K562 (cell line): ENCODE measurements around the gene HSPA4L. TPM values are rescaled to one million over a fixed set of nuclear protein-coding genes. Genes with fewer than 3 reads are reported as not detected.

Source experiments
- BCOR ChIP-seq: fragments of 450-650 bp; IDR thresholded peaks from 2 replicates; pipeline ENCODE4 v1.6.1; 2016
- BDP1 ChIP-seq: IDR thresholded peaks from 3 replicates; pipeline ENCODE4 v1.6.1; 2011; ENCODE audit not compliant: insufficient read length, insufficient read depth
- CBFA2T2 ChIP-seq: fragments of 450-650 bp; conservative IDR thresholded peaks from 2 replicates; pipeline ENCODE4 v1.6.1; 2017; ENCODE audit warnings: mild to moderate bottlenecking
- CBFA2T3 ChIP-seq: fragments of 450-650 bp; IDR thresholded peaks from 2 replicates; pipeline ENCODE4 v1.6.1; 2017
- ETV6 ChIP-seq, 3 experiments: fragments of 150-350 bp in 1 of 3; sonication (generic) in 1 of 3; formaldehyde crosslinking in 1 of 3; IDR thresholded peaks; 2 replicates each; pipeline versions ENCODE4 v1.6.1 to v1.8.0; 2014 to 2022; ENCODE audit warnings: borderline replicate concordance in 2 of 3, low read depth in 2 of 3, antibody characterized with exemption in 1 of 3, low read length in 1 of 3, mild to moderate bottlenecking in 1 of 3, missing genetic modification reagents in 1 of 3
- HNRNPK ChIP-seq: fragments of 200-400 bp; formaldehyde crosslinking; IDR thresholded peaks from one replicate; pipeline ENCODE4 v1.6.1; 2018; ENCODE audit warnings: mild to moderate bottlenecking, low read depth, low read length; ENCODE audit not compliant: poor library complexity, severe bottlenecking
- KDM1A ChIP-seq, 2 experiments: fragments of 450-650 bp; IDR thresholded peaks; 2 replicates each; pipeline ENCODE4 v1.6.1; 2016; ENCODE audit warnings: mild to moderate bottlenecking in 2 of 2
- MEIS2 ChIP-seq: fragments of 450-650 bp; IDR thresholded peaks from 2 replicates; pipeline ENCODE4 v1.6.1; 2014; ENCODE audit warnings: mild to moderate bottlenecking; ENCODE audit not compliant: partially characterized antibody
- MXI1 ChIP-seq: IDR thresholded peaks from 2 replicates; pipeline ENCODE4 v1.6.1; 2011; ENCODE audit warnings: low read depth, mild to moderate bottlenecking, improper control_type of control experiment, low read length
- PKNOX1 ChIP-seq: fragments of 450-650 bp; IDR thresholded peaks from 2 replicates; pipeline ENCODE4 v1.6.1; 2016
- POLR2G ChIP-seq: fragments of 200-400 bp; formaldehyde crosslinking; IDR thresholded peaks from 2 replicates; pipeline ENCODE4 v1.6.1; 2017; ENCODE audit warnings: low read depth, mild to moderate bottlenecking, antibody characterized with exemption, low read length, moderate library complexity
- PRPF4 ChIP-seq: fragments of 200-400 bp; formaldehyde crosslinking; IDR thresholded peaks from one replicate; pipeline ENCODE4 v1.6.1; 2017; ENCODE audit warnings: low read length, low read depth, mild to moderate bottlenecking; ENCODE audit not compliant: insufficient read depth, poor library complexity, severe bottlenecking
- RB1 ChIP-seq: fragments of 450-650 bp; IDR thresholded peaks from 2 replicates; pipeline ENCODE4 v1.6.1; 2017; ENCODE audit warnings: low read depth, mild to moderate bottlenecking
- SMARCA4 ChIP-seq: fragments of 450-650 bp; IDR thresholded peaks from 2 replicates; pipeline ENCODE4 v1.6.1; 2016
- TAF7 ChIP-seq: fragments of 450-650 bp; IDR thresholded peaks from 2 replicates; pipeline ENCODE4 v1.6.1; 2016; ENCODE audit warnings: missing genetic modification characterization, missing compliant biosample characterization
- TAL1 ChIP-seq: fragments of 450-650 bp; IDR thresholded peaks from 2 replicates; pipeline ENCODE4 v1.6.1; 2016; ENCODE audit warnings: mild to moderate bottlenecking
- XRCC3 ChIP-seq: fragments of 450-650 bp; IDR thresholded peaks from 2 replicates; pipeline ENCODE4 v1.6.1; 2017; ENCODE audit warnings: mild to moderate bottlenecking, moderate library complexity
- ZNF717 ChIP-seq: fragments of 250-450 bp; sonication (Bioruptor Pico); IDR thresholded peaks from 2 replicates; pipeline ENCODE4 v1.5.0; 2021
- ZNF766 ChIP-seq: fragments of 200-800 bp; sonication (Bioruptor generic); conservative IDR thresholded peaks from 2 replicates; pipeline ENCODE4 v1.6.1; 2016; ENCODE audit warnings: missing genetic modification characterization, missing compliant biosample characterization
- ZNF830 ChIP-seq: fragments of 250-450 bp; sonication (Bioruptor Pico); IDR thresholded peaks from 2 replicates; pipeline ENCODE4 v1.5.0; 2021; ENCODE audit warnings: mild to moderate bottlenecking
- polyA plus RNA-seq, 8 experiments: library from polyadenylated mRNA; depleted of rRNA in 4 of 8; stranded (reverse) in 5 of 8; unstranded in 3 of 8; fragments of >200 nt; fragmentation: Nextera tagmentation in 2 of 8; fragmentation: Illumina TruSeq in 1 of 8; extraction: Ambion mirVana in 2 of 8; extraction: Trizol in 1 of 8; gene quantifications; 2 replicates each; pipeline versions ENCODE4 v1.2.1 to v1.2.3, GENCODE V29; 2011 to 2014; ENCODE audit warnings: inconsistent platforms in 1 of 8, missing spikeins in 1 of 8
- total RNA-seq, 7 experiments: library from RNA; depleted of rRNA in 6 of 7; stranded (reverse); fragments of >200 nt in 6 of 7; fragmentation: Illumina TruSeq in 2 of 7; extraction: Trizol in 2 of 7; gene quantifications; 2 replicates each; pipeline versions ENCODE4 v1.2.1 to v1.2.3, GENCODE V29; 2011 to 2021; ENCODE audit warnings: low replicate concordance in 1 of 7
- TF ChIP-seq, protein P1 (sequence below), 2 experiments: IDR thresholded peaks in 1 of 2; conservative IDR thresholded peaks in 1 of 2; 2 replicates each; pipeline ENCODE4 v1.6.1; 2016; ENCODE audit warnings: low read depth in 2 of 2, mild to moderate bottlenecking in 1 of 2, missing compliant biosample characterization in 1 of 2, missing genetic modification characterization in 1 of 2, moderate library complexity in 1 of 2
- TF ChIP-seq, protein P2 (sequence below): fragments of 250-450 bp; sonication (Bioruptor Pico); IDR thresholded peaks from 2 replicates; pipeline ENCODE4 v1.8.0; 2022; ENCODE audit warnings: inconsistent platforms

Gene HSPA4L
- total and polyA plus RNA-seq, 9 of the 15 experiments (the other 6 are each of a cell fraction or from before 2014, with no cell fraction given), result 12.3 to 37.0 (median 21.7) TPM

GRCh38 chr4:127737295-127737694 lies 44.8 kb upstream of the HSPA4L start (continued):
- peak; percentile 98 for TF ChIP-seq MEIS2
- peak; percentile 87 for TF ChIP-seq PKNOX1
- no peak for TF ChIP-seq RB1
- TF ChIP-seq ZNF717 (CRISPR knock-in tag), result no peak
- no peak for TF ChIP-seq POLR2G
- TF ChIP-seq ZNF766 (CRISPR knock-in tag), result peak; percentile 85
- TF ChIP-seq MXI1, result no peak
- TF ChIP-seq ETV6 (IDR thresholded peaks at IDR 0.05; ENCODE audit: borderline replicate concordance in 1 of 2, low read depth in 2 of 2, low read length in 1 of 2), result no peak
- no peak for TF ChIP-seq ETV6 (CRISPR knock-in tag; IDR thresholded peaks at IDR 0.05; ENCODE audit: borderline replicate concordance)
- peak; percentile 80 to 84 for TF ChIP-seq KDM1A (IDR thresholded peaks at IDR 0.05)
- TF ChIP-seq TAF7 (tag), result no peak
- no peak for TF ChIP-seq PRPF4
- TF ChIP-seq SMARCA4, result peak; percentile 85
- TF ChIP-seq CBFA2T3, result peak; percentile 91
- TF ChIP-seq, protein P1, sequence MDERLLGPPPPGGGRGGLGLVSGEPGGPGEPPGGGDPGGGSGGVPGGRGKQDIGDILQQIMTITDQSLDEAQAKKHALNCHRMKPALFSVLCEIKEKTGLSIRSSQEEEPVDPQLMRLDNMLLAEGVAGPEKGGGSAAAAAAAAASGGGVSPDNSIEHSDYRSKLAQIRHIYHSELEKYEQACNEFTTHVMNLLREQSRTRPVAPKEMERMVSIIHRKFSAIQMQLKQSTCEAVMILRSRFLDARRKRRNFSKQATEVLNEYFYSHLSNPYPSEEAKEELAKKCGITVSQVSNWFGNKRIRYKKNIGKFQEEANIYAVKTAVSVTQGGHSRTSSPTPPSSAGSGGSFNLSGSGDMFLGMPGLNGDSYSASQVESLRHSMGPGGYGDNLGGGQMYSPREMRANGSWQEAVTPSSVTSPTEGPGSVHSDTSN (CRISPR knock-in tag; IDR thresholded peaks at IDR 0.05; ENCODE audit: low read depth), result no peak
- TF ChIP-seq, protein P1 (tag; conservative IDR thresholded peaks at IDR 0.05; ENCODE audit: low read depth), result peak; percentile 95
- TF ChIP-seq BDP1, result no peak
- TF ChIP-seq, protein P2, sequence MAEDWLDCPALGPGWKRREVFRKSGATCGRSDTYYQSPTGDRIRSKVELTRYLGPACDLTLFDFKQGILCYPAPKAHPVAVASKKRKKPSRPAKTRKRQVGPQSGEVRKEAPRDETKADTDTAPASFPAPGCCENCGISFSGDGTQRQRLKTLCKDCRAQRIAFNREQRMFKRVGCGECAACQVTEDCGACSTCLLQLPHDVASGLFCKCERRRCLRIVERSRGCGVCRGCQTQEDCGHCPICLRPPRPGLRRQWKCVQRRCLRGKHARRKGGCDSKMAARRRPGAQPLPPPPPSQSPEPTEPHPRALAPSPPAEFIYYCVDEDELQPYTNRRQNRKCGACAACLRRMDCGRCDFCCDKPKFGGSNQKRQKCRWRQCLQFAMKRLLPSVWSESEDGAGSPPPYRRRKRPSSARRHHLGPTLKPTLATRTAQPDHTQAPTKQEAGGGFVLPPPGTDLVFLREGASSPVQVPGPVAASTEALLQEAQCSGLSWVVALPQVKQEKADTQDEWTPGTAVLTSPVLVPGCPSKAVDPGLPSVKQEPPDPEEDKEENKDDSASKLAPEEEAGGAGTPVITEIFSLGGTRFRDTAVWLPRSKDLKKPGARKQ (CRISPR knock-in tag), result no peak
- TF ChIP-seq HNRNPK, result no peak
- TF ChIP-seq ZNF830 (CRISPR knock-in tag), result no peak
- no peak for TF ChIP-seq XRCC3
- TF ChIP-seq TAL1, result peak; percentile 84
- peak; percentile 81 for TF ChIP-seq CBFA2T2
- TF ChIP-seq BCOR, result no peak
